OCI-LY7 (cell line): Measurements from ENCODE around the gene COX8A. TPM values are rescaled to one million over a fixed set of nuclear protein-coding genes. Genes with fewer than 3 reads are reported as not detected.

Experiments used
- Bru-seq: library from RNA; stranded (reverse); fragments of 400-500 nt; gene quantifications from one replicate; lab custom pipeline; 2021; lab: Mats Ljungman, UMichigan
- BruChase-seq, 2 experiments: library from RNA; stranded (reverse); fragments of 400-500 nt; gene quantifications; one replicate each; lab custom pipeline; 2021; lab: Mats Ljungman, UMichigan
- BruUV-seq: library from RNA; stranded (reverse); fragments of 400-500 nt; replicated peaks from 2 replicates; lab custom pipeline; 2021; lab: Mats Ljungman, UMichigan
- CTCF ChIA-PET: fragments of 300-600 bp; sonication (Branson Sonifier 250); formaldehyde crosslinking; loops from one replicate; lab custom pipeline; 2022; ENCODE audit warnings: antibody characterized with exemption; ENCODE audit not compliant: unreplicated experiment; lab: Charles Lee
- POLR2A ChIA-PET: fragments of 300-600 bp; sonication (Branson Sonifier 250); formaldehyde crosslinking; loops from one replicate; lab custom pipeline; 2022; ENCODE audit warnings: antibody characterized with exemption; lab: Charles Lee
- DNase-seq: peaks from one replicate; pipeline ENCODE4 v3.0.0-alpha.2; 2015; ENCODE audit warnings: low spot score
- H2AFZ ChIP-seq: fragments of 200-600 bp; sonication (generic), shearing (Covaris generic); 2 replicates; pipeline ENCODE4 v1.6.1; 2014; ENCODE audit warnings: mild to moderate bottlenecking, antibody characterized with exemption, low read length, moderate library complexity
- H3K27ac ChIP-seq: fragments of 200-600 bp; sonication (generic); 2 replicates; pipeline ENCODE4 v1.5.1; 2014; ENCODE audit warnings: mixed run types, low read depth, mild to moderate bottlenecking, moderate library complexity, low read length, inconsistent platforms; ENCODE audit not compliant: poor library complexity, severe bottlenecking
- H3K36me3 ChIP-seq: fragments of 200-600 bp; sonication (generic); 2 replicates; pipeline ENCODE4 v1.6.1; 2014; ENCODE audit warnings: mild to moderate bottlenecking, antibody characterized with exemption, low read length, moderate library complexity, mixed read lengths; ENCODE audit not compliant: insufficient read depth
- H3K4me1 ChIP-seq: fragments of 200-600 bp; sonication (generic); 2 replicates; pipeline ENCODE4 v1.5.1; 2014; ENCODE audit warnings: mild to moderate bottlenecking, low read length; ENCODE audit not compliant: insufficient read depth, poor library complexity, severe bottlenecking
- H3K4me2 ChIP-seq: fragments of 200-600 bp; sonication (generic); 2 replicates; pipeline ENCODE4 v1.6.1; 2014; ENCODE audit warnings: mild to moderate bottlenecking, low read length
- H3K4me3 ChIP-seq: fragments of 200-600 bp; sonication (generic); 2 replicates; pipeline ENCODE4 v1.5.1; 2014; ENCODE audit warnings: mild to moderate bottlenecking, low read depth, low read length; ENCODE audit not compliant: poor library complexity, severe bottlenecking
- H3K79me2 ChIP-seq: fragments of 200-600 bp; sonication (generic); 2 replicates; pipeline ENCODE4 v1.6.1; 2016; ENCODE audit warnings: low read depth, mild to moderate bottlenecking, low read length, moderate library complexity, mixed read lengths; ENCODE audit not compliant: insufficient read depth
- H3K9me2 ChIP-seq: fragments of 200-600 bp; sonication (generic); 2 replicates; pipeline ENCODE4 v1.6.1; 2016; ENCODE audit warnings: mild to moderate bottlenecking, low read length, mixed read lengths; ENCODE audit not compliant: insufficient read depth
- H3K9me3 ChIP-seq: fragments of 200-600 bp; sonication (generic); 2 replicates; pipeline ENCODE4 v1.6.1; 2014; ENCODE audit warnings: mild to moderate bottlenecking, mixed run types, low read length, mixed read lengths
- H4K20me1 ChIP-seq: fragments of 200-600 bp; sonication (generic); 2 replicates; pipeline ENCODE4 v1.6.1; 2014; ENCODE audit warnings: mild to moderate bottlenecking, antibody characterized with exemption, low read length, moderate library complexity, mixed read lengths; ENCODE audit not compliant: insufficient read depth
- CTCF ChIP-seq: fragments of 200-600 bp; sonication (generic); conservative IDR thresholded peaks from 2 replicates; pipeline ENCODE4 v1.5.1; 2014; ENCODE audit warnings: mild to moderate bottlenecking, antibody characterized with exemption, low read length, moderate library complexity, mixed read lengths
- EZH2phosphoT487 ChIP-seq: fragments of 200-600 bp; sonication (generic); IDR thresholded peaks from 2 replicates; pipeline ENCODE4 v1.6.1; 2018; ENCODE audit warnings: low read depth, borderline replicate concordance, mild to moderate bottlenecking, mixed run types, antibody characterized with exemption, low read length, moderate library complexity, mixed read lengths
- intact Hi-C: fragments of 100-400 bp; cut with micrococcal nuclease; formaldehyde crosslinking; loops from one replicate; pipeline ENCODE4 v1.10.0; 2022; ENCODE audit not compliant: unreplicated experiment
- long read RNA-seq: library from polyadenylated mRNA; stranded (forward); transcript quantifications from one replicate; pipeline ENCODE4 v2.0.0, GENCODE V29; 2022
- total RNA-seq, 2 experiments: library from RNA; depleted of rRNA in 1 of 2; stranded (reverse); fragments of >200 nt in 1 of 2; shearing (Covaris generic) in 1 of 2; gene quantifications; 2 replicates each; pipeline ENCODE4 v1.2.3, GENCODE V29; 2014 to 2022

COX8A gene
- total RNA-seq (2014; rRNA removed; shearing (Covaris generic)), result 523 and 811 TPM in 2 replicates
- 373 and 448 TPM in 2 replicates for total RNA-seq (2022)
- Bru-seq, nascent RNA, result percentile 98 among the genes with signal in this experiment
- BruChase-seq, experiment 1, labeled RNA remaining after a 6-hour chase, result percentile 100 among the genes with signal in this experiment
- BruChase-seq, experiment 2, labeled RNA remaining after a 2-hour chase, result percentile 99 among the genes with signal in this experiment
- long read RNA-seq, transcript COX8A-201 (2 exons, 507 nt), result major isoform, 302 of 312 reads
- long read RNA-seq, partial matches to known transcripts, result 0 of 312 reads
- long read RNA-seq, other reads (novel, unspliced or antisense), result 10 of 312 reads

- TF ChIP-seq EZH2phosphoT487 (no peak), CTCF (no peak)
- Histone ChIP-seq H3K9me2 (no peaks in the 10 kb centered on the region), H3K79me2 (peaks cover 33% of the 10 kb centered on the region), H4K20me1 (peaks cover 7% of the 10 kb centered on the region; the same call in 1 of the 2 replicates), H3K27ac (peak within 1 kb of the TSS; percentile 73), H3K9me3 (peaks cover 4% of the 10 kb centered on the region; the same call in 1 of the 2 replicates), H3K4me1 (peaks cover 15% of the 10 kb centered on the region), H3K4me3 (peak within 1 kb of the TSS; percentile 89), H3K36me3 (peaks cover 25% of the 10 kb centered on the region), H3K4me2 (peak within 1 kb of the TSS; percentile 98), H2AFZ (peak within 1 kb of the TSS; percentile 59; the same call in 1 of the 2 replicates)
- intact Hi-C loops, result loop anchor here (1.0 to 10.0 kb wide), 2 partner anchors 136 to 330 kb away; partner anchors contain the start of genes CATSPERZ and ESRRA
- ChIA-PET CTCF (no interaction called here), POLR2A (no interaction called here)
- peak; percentile 100 for DNase-seq
- BruUV-seq, result TSS peak; percentile 83
Measured at GRCh38 chr11:63974259-63975143, at the start of gene COX8A. Gene COX8A, plus strand, starts transcription at chr11:63974620. Its CDS starts 61 bp downstream, at chr11:63974681.

GRCh38 chr11:63929616-63930015 is 44.8 kb upstream of the COX8A start:
- H3K9me3 ChIP-seq, result no peaks in the 10 kb centered on the region
- no peaks in the 10 kb centered on the region for H4K20me1 ChIP-seq
- H3K4me2 ChIP-seq, result no peak overlapping the region
- intact Hi-C loops, result no loop called here
- no peaks in the 10 kb centered on the region for H3K4me1 ChIP-seq
- POLR2A ChIA-PET, result no interaction called here
- no peak overlapping the region for H3K4me3 ChIP-seq
- no peaks in the 10 kb centered on the region for H3K79me2 ChIP-seq
- DNase-seq, result no peak
- CTCF ChIA-PET, result no interaction called here
- H3K36me3 ChIP-seq, result no peaks in the 10 kb centered on the region
- H3K9me2 ChIP-seq, result no peaks in the 10 kb centered on the region
- TF ChIP-seq EZH2phosphoT487 (no peak), CTCF (no peak)
- H2AFZ ChIP-seq, result no peak overlapping the region
- BruUV-seq, result no TSS peak
- H3K27ac ChIP-seq, result no peak overlapping the region
